ENCODE measurements around the gene CCNYL1.

DNA sequence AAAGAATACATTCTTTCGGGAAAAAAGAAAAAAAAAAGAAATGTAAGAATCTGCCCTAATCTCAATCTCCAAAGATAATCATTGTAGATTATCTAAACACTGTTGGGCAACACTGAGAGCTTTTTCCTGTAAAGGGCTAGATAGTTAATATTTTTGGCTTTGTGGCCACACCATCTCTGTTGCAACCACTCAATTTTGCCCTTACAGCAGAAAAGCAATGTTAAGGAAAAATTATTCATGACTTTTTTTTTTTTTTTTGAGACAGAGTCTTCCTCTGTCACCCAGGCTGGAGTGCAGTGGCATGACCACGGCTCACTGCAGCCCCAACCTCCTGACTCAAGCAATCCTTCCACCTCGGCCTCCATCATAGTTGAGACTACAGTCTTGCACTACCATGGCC, 75.6 kb downstream of the CCNYL1 start:
- no peak for TF ChIP-seq POLR2A (IDR thresholded peaks at IDR 0.05)
- TF ChIP-seq, protein P1, sequence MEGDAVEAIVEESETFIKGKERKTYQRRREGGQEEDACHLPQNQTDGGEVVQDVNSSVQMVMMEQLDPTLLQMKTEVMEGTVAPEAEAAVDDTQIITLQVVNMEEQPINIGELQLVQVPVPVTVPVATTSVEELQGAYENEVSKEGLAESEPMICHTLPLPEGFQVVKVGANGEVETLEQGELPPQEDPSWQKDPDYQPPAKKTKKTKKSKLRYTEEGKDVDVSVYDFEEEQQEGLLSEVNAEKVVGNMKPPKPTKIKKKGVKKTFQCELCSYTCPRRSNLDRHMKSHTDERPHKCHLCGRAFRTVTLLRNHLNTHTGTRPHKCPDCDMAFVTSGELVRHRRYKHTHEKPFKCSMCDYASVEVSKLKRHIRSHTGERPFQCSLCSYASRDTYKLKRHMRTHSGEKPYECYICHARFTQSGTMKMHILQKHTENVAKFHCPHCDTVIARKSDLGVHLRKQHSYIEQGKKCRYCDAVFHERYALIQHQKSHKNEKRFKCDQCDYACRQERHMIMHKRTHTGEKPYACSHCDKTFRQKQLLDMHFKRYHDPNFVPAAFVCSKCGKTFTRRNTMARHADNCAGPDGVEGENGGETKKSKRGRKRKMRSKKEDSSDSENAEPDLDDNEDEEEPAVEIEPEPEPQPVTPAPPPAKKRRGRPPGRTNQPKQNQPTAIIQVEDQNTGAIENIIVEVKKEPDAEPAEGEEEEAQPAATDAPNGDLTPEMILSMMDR (IDR thresholded peaks at IDR 0.05), result no peak
